ENCODE data around the gene BAIAP2L2. TPM values are rescaled to one million over a fixed set of nuclear protein-coding genes. Genes with fewer than 3 reads are reported as not detected.

BAIAP2L2 gene
- total RNA-seq, 1 experiment from 2014 or later: 2.3 TPM

GRCh38 chr22:38088629-38089473, 21.6 kb downstream of the BAIAP2L2 start:
- no peak overlapping the region for H4K5ac ChIP-seq (ENCODE audit: insufficient read length, low read depth, low read length)
- H3K4me3 Mint-ChIP-seq: no peak overlapping the region
- no peak overlapping the region for H2BK15ac ChIP-seq (ENCODE audit: low read depth, low read length)
- no peak overlapping the region; a peak in 1 of 7 replicates for H3K27ac Mint-ChIP-seq
- H3K79me1 ChIP-seq (ENCODE audit: insufficient read depth, low read depth, low read length, poor library complexity, severe bottlenecking): no peaks in the 10 kb centered on the region
- H2BK12ac ChIP-seq (ENCODE audit: insufficient read length, low read depth, low read length): no peak overlapping the region
- H3K56ac ChIP-seq (ENCODE audit: insufficient read length, low read depth, low read length): no peak overlapping the region
- no peak overlapping the region for H2BK120ac ChIP-seq (ENCODE audit: low read depth, low read length, poor library complexity, severe bottlenecking)
- no peaks in the 10 kb centered on the region for H3K9me3 Mint-ChIP-seq
- peaks cover 1 to 12% (median 9%) of the 10 kb centered on the region in 3 experiments; a peak in 4 of 7 replicates for H3K36me3 Mint-ChIP-seq (ENCODE audit: insufficient read depth in 1 of 3, low read depth in 3 of 3)
- H3K79me2 ChIP-seq (ENCODE audit: insufficient read depth, low read length): no peaks in the 10 kb centered on the region
- no peak overlapping the region for H3T11ph ChIP-seq (ENCODE audit: low read length)
- no peak overlapping the region for H2BK20ac ChIP-seq (ENCODE audit: low read depth, low read length, poor library complexity, severe bottlenecking)
- no peak for TF ChIP-seq CTCF (conservative IDR thresholded peaks at IDR 0.05)
- no peaks in the 10 kb centered on the region for H3K23me2 ChIP-seq (ENCODE audit: insufficient read length, low read depth, low read length, poor library complexity, severe bottlenecking)
- no peaks in the 10 kb centered on the region for H4K20me1 ChIP-seq (ENCODE audit: control insufficient read depth, insufficient read depth, insufficient read length)
- H3K4me1 ChIP-seq (ENCODE audit: insufficient read depth, low read length): no peaks in the 10 kb centered on the region
- H4K91ac ChIP-seq (ENCODE audit: insufficient read length, low read depth, low read length): no peak overlapping the region
- H3K23ac ChIP-seq (ENCODE audit: insufficient read length, low read depth, low read length): no peak overlapping the region
- no peak overlapping the region for H2BK5ac ChIP-seq (ENCODE audit: insufficient read length, low read length)
- H4K8ac ChIP-seq (replicated peaks; ENCODE audit: insufficient read length, low read depth, low read length): no peak overlapping the region
- H2AFZ ChIP-seq (ENCODE audit: low read length): no peak overlapping the region
- H3K27me3 Mint-ChIP-seq (ENCODE audit: low read depth): peaks cover 2% of the 10 kb centered on the region
- no peak overlapping the region; the same call in 1 of the 2 replicates for H3K14ac ChIP-seq (ENCODE audit: insufficient read depth, low read length)
- no peaks in the 10 kb centered on the region for H3K9me3 ChIP-seq (ENCODE audit: control insufficient read depth, low read depth, low read length)
- no peak overlapping the region for H3K4me2 ChIP-seq (ENCODE audit: insufficient read depth, insufficient read length, low read length)
- no CpG with 5 or more reads among the region's 85 CpGs for whole genome bisulfite sequencing (ENCODE audit: extremely low coverage, insufficient read length, low lambda C conversion rate)
- no peak overlapping the region for H3K18ac ChIP-seq (ENCODE audit: insufficient read length, low read depth, low read length)
- no peaks in the 10 kb centered on the region for H3K27me3 ChIP-seq (ENCODE audit: insufficient read depth, low read length)
- H2AK5ac ChIP-seq (ENCODE audit: insufficient read length, low read length): no peak overlapping the region
- no peak for DNase-seq
- no peak overlapping the region for H3K27ac ChIP-seq (ENCODE audit: insufficient read length, low read depth, low read length)
- no peak overlapping the region for H3K9ac ChIP-seq (ENCODE audit: extremely low read depth, insufficient read length, low read length)
- H3K4ac ChIP-seq (ENCODE audit: low read depth, low read length): no peak overlapping the region
- peaks cover 9 to 26% of the 10 kb centered on the region in 2 experiments for H3K4me1 Mint-ChIP-seq

Data from H9 (cell line).